Stomach (tissue), 9 donors: ENCODE data around the gene ACMSD. TPM values are rescaled to one million over a fixed set of nuclear protein-coding genes. Genes with fewer than 3 reads are reported as not detected.

Source experiments
- DNase-seq, 2 donors: peaks; one replicate each; pipeline versions ENCODE4 v3.0.0 to v3.0.0-alpha.2; 2013 to 2019
- H3K27ac ChIP-seq, 5 donors: fragments of 200-600 bp in 4 of 5; sonication (generic) in 4 of 5; one replicate each; pipeline ENCODE4 v1.5.1; 2013 to 2019; ENCODE audit warnings: mild to moderate bottlenecking in 1 of 5, moderate library complexity in 1 of 5
- H3K27me3 ChIP-seq, 3 donors: fragments of 200-600 bp; sonication (generic); one replicate each; pipeline ENCODE4 v1.5.1; 2017 to 2019; ENCODE audit warnings: mixed run types in 1 of 3
- H3K36me3 ChIP-seq, 4 donors: fragments of 200-600 bp; sonication (generic); 1 replicate in 3 of 4; 2 replicates in 1 of 4; pipeline ENCODE4 v1.5.1; 2016 to 2019
- H3K4me1 ChIP-seq, 4 donors: fragments of 200-600 bp; sonication (generic); one replicate each; pipeline ENCODE4 v1.5.1; 2016 to 2019
- H3K4me3 ChIP-seq, 4 donors: fragments of 200-600 bp; sonication (generic) in 3 of 4; one replicate each; pipeline ENCODE4 v1.5.1; 2016 to 2019; ENCODE audit warnings: mild to moderate bottlenecking in 1 of 4
- H3K9me3 ChIP-seq, 4 donors: fragments of 200-600 bp; sonication (generic); one replicate each; pipeline ENCODE4 v1.5.1; 2016 to 2019
- EP300 ChIP-seq: sonication (generic); formaldehyde crosslinking; IDR thresholded peaks from one replicate; pipeline ENCODE4 v1.6.1; 2017; ENCODE audit warnings: antibody characterized with exemption
- POLR2A ChIP-seq, 4 donors: fragments of 450-650 bp; IDR thresholded peaks; one replicate each; pipeline ENCODE4 v1.6.1; 2016; ENCODE audit warnings: antibody characterized with exemption in 4 of 4, control low read depth in 2 of 4, mild to moderate bottlenecking in 1 of 4, moderate library complexity in 1 of 4
- POLR2AphosphoS5 ChIP-seq, 3 donors: sonication (generic); formaldehyde crosslinking; IDR thresholded peaks; one replicate each; pipeline ENCODE4 v1.6.1; 2016; ENCODE audit warnings: antibody characterized with exemption in 3 of 3
- WGBS, 5 donors: extraction: QIAGEN DNeasy Blood & Tissue Kit in 3 of 5; methylation state at CpG; one replicate each; pipeline versions ENCODE4 v1.1.5 to v1.1.7; 2013 to 2018; 5-methylcytosine and 5-hydroxymethylcytosine counted together
- intact Hi-C: fragments of 100-400 bp; cut with DNase I; formaldehyde crosslinking; loops from one replicate; pipeline ENCODE4 v1.15.1; 2023; ENCODE audit warnings: low total_unique reads
- polyA plus RNA-seq, 3 donors: library from polyadenylated mRNA; stranded (reverse); fragments of 200-250 nt; gene quantifications; one replicate each; pipeline ENCODE4 v1.2.3, GENCODE V29; 2013
- total RNA-seq, 5 donors: library from RNA; depleted of rRNA; stranded (reverse); fragments of >200 nt; gene quantifications; one replicate each; pipeline versions ENCODE4 v1.1.0 to v1.2.3, GENCODE V29; 2014 to 2016
- TF ChIP-seq, protein P1 (sequence below), 7 experiments: fragments of 450-650 bp in 4 of 7; fragments of 200-600 bp in 3 of 7; sonication (generic) in 3 of 7; IDR thresholded peaks; one replicate each; pipeline ENCODE4 v1.5.1; 2016 to 2019; ENCODE audit warnings: antibody characterized with exemption in 7 of 7, control low read depth in 2 of 7, mild to moderate bottlenecking in 1 of 7
- donor health status: healthy with polysubstance abuse.
- donor health status: Bipolar disorder and iron deficiency.
- donor health status: healthy.

Gene ACMSD
- total and polyA plus RNA-seq, 8 donors, result not detected

DNA sequence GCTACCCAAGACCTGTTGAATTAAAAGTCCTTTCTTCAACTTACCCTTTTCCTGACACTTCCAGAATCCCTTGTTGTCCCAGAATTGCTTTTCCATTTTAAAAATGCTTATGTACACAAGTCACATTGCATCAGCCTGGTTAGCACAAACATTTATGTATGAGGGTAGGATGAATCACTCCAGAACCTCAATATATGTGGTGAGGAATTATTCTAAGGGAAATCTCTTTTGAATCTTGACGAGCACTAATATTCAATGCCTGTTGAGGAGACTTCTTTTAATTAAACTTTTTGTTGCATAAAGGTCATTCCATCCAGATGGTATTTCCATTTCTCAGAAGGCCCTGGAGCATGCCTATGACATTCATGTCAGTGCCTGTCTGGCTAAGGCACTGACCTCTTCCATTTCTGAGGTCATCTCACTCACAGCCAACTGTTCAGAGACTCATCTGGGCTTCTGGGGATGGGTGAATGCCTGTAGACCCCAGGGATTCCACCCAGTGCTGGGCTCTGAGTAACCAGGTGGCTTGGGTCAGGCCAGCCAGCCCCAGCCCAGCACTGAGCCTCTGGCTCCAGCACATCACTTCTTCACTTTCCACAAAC is 28.2 kb downstream of the ACMSD start:
- DNase-seq, result no peak
- TF ChIP-seq, protein P1, sequence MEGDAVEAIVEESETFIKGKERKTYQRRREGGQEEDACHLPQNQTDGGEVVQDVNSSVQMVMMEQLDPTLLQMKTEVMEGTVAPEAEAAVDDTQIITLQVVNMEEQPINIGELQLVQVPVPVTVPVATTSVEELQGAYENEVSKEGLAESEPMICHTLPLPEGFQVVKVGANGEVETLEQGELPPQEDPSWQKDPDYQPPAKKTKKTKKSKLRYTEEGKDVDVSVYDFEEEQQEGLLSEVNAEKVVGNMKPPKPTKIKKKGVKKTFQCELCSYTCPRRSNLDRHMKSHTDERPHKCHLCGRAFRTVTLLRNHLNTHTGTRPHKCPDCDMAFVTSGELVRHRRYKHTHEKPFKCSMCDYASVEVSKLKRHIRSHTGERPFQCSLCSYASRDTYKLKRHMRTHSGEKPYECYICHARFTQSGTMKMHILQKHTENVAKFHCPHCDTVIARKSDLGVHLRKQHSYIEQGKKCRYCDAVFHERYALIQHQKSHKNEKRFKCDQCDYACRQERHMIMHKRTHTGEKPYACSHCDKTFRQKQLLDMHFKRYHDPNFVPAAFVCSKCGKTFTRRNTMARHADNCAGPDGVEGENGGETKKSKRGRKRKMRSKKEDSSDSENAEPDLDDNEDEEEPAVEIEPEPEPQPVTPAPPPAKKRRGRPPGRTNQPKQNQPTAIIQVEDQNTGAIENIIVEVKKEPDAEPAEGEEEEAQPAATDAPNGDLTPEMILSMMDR (IDR thresholded peaks at IDR 0.05), result no peak
- TF ChIP-seq POLR2AphosphoS5 (IDR thresholded peaks at IDR 0.05), result no peak
- TF ChIP-seq POLR2A (IDR thresholded peaks at IDR 0.05), result no peak
- no peak for TF ChIP-seq EP300
- H3K27me3 ChIP-seq, result no peaks in the 10 kb centered on the region
- no peaks in the 10 kb centered on the region for H3K4me1 ChIP-seq
- no peak overlapping the region for H3K27ac ChIP-seq
- intact Hi-C loops, result no loop called here
- H3K4me3 ChIP-seq, result no peak overlapping the region
- no peaks in the 10 kb centered on the region for H3K9me3 ChIP-seq
- H3K36me3 ChIP-seq, result no peaks in the 10 kb centered on the region
- 73 to 88% (median 82%) methylated on average over 1 of the region's 1 CpG for WGBS, 5 donors

DNA sequence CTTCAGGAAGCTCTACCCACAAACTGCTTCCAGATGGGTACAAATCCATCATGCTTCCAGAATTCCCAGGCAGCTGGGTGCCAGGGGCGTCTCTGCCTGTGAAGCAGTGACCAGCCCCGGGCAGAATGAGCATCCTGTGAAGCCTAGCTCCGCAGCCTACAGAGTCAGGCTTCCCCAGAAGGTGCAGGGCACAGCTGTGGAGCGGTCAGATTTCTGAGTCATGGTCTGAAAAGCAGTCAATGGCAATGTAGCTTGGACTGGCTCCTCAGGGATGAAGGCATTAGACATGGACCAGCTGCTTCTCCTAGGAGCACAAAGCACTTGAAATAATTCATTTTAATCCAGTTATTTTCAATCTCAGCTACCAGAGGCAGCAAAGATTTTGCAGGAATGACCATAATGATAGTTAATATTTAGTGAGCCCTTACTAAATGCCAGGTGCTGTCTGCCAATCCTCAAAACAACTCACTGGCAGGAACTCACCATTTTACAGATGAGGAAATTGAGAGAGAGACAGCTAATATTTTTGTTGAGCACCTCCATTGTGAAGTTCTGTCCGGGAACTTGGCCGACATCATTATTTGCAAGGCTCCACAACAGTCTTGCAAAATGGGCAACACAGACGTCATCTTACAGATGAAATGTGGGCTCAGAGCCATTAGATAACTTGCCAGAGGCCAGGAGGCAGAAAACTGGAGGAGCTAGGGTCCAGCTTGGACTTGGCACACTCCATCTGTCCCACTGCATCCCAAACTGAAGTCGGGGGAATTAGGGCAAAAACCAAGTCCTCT is 31.7 kb downstream of the ACMSD start:
- H3K27ac ChIP-seq, result no peak overlapping the region
- intact Hi-C loops, result no loop called here

DNA sequence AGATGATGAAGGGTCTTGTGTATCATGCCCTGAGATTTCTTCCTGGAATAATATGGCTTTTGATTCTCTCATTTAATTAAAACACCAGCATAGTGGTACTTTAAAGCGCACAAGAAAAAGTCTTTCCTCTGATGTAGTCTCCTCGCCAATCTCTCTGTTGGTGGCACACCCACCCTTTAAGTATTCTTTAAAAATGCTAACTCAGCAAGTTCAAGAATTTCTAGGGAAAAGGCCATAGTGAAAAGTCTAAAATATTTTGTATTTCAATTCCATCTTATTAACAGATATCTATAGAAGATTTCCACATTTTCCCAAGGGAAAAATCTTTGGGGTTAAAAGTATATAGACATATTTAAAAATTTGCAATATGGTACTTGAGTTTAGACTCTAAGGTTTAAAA is 34.7 kb downstream of the ACMSD start:
- peaks cover 0 to 5% (median 0%) of the 10 kb centered on the region in 4 donors for H3K36me3 ChIP-seq
- no peak overlapping the region for H3K27ac ChIP-seq
- no peak overlapping the region for H3K4me3 ChIP-seq
- H3K9me3 ChIP-seq, result peaks cover 0 to 14% (median 4%) of the 10 kb centered on the region in 4 donors
- 93 to 98% (median 95%) methylated on average over 2 of the region's 2 CpGs for WGBS, 5 donors
- no peaks in the 10 kb centered on the region for H3K27me3 ChIP-seq
- intact Hi-C loops, result no loop called here
- TF ChIP-seq POLR2A (IDR thresholded peaks at IDR 0.05) (no peak), POLR2AphosphoS5 (IDR thresholded peaks at IDR 0.05) (no peak), EP300 (no peak)
- TF ChIP-seq, protein P1 (IDR thresholded peaks at IDR 0.05), result no peak
- no peak for DNase-seq
- H3K4me1 ChIP-seq, result no peaks in the 10 kb centered on the region

More for the DNA sequence above, 31.7 kb downstream of the ACMSD start:
- Histone ChIP-seq H3K36me3 (no peaks in the 10 kb centered on the region), H3K4me3 (no peak overlapping the region), H3K27me3 (no peaks in the 10 kb centered on the region), H3K9me3 (no peaks in the 10 kb centered on the region), H3K4me1 (no peaks in the 10 kb centered on the region)
- no peak for DNase-seq
- WGBS, 5 donors, result 59 to 81% (median 76%) methylated on average over 8 of the region's 8 CpGs
- TF ChIP-seq POLR2AphosphoS5 (IDR thresholded peaks at IDR 0.05) (no peak), EP300 (no peak), POLR2A (IDR thresholded peaks at IDR 0.05) (no peak)
- TF ChIP-seq, protein P1 (IDR thresholded peaks at IDR 0.05), result no peak

DNA sequence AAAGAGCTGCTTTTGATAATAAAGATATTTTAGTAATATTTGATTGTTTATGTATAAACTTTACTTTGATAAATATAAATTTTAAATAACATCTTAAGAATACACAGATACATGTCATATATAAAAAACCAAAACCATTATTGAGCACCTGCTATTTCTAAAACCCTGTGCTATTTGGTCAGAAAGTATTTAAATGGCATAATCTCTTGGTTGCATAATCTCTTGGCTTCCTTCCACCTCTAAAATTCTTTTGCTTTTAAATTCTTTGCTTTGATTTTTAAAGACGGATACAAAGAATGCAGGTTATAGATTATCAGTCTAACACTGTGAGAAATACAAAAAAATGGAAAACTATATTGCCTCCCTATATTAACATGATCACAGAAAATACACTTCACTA is 36.9 kb downstream of the ACMSD start:
- Histone ChIP-seq H3K9me3 (peaks cover 0 to 25% (median 6%) of the 10 kb centered on the region in 4 donors), H3K27ac (no peak overlapping the region), H3K4me1 (no peaks in the 10 kb centered on the region), H3K27me3 (no peaks in the 10 kb centered on the region), H3K36me3 (peaks cover 0 to 5% (median 0%) of the 10 kb centered on the region in 4 donors), H3K4me3 (no peak overlapping the region)
- TF ChIP-seq POLR2AphosphoS5 (IDR thresholded peaks at IDR 0.05) (no peak), EP300 (no peak), POLR2A (IDR thresholded peaks at IDR 0.05) (no peak)
- TF ChIP-seq, protein P1 (IDR thresholded peaks at IDR 0.05), result no peak
- intact Hi-C loops, result no loop called here
- no peak for DNase-seq
- 35 to 65% (median 50%) methylated on average over 1 of the region's 1 CpG for WGBS, 5 donors
